T-helper 22 cell (primary cell): ENCODE results near the gene DOCK1.
"Not testable (repeated sequence)": the region's sequence is repeated elsewhere in the genome, so short reads cannot be mapped to it uniquely, and the experiment has no call there.

Experiments
- DNase-seq: peaks from one replicate; pipeline ENCODE4 v3.0.0-alpha.2; 2020; ENCODE audit warnings: low read depth

DOCK1 gene

GRCh38 chr10:126926568-126926967 is 21.3 kb downstream of the DOCK1 start:
- no peak for DNase-seq

- no peak for DNase-seq
Measured at GRCh38 chr10:126927799-126928198, 22.6 kb downstream of the DOCK1 start.

GRCh38 chr10:126928274-126928673 is 23.0 kb downstream of the DOCK1 start:
- DNase-seq: no peak

- DNase-seq: no peak
Measured at GRCh38 chr10:126929391-126929790, 24.2 kb downstream of the DOCK1 start.

GRCh38 chr10:126930131-126930882 is 25.1 kb downstream of the DOCK1 start:
- no peak for DNase-seq

GRCh38 chr10:126930883-126931503 is 25.8 kb downstream of the DOCK1 start:
- no peak for DNase-seq

GRCh38 chr10:126931544-126931943 is 26.3 kb downstream of the DOCK1 start:
- DNase-seq: no peak

- DNase-seq: no peak
Measured at GRCh38 chr10:126932516-126932915, 27.3 kb downstream of the DOCK1 start.

GRCh38 chr10:126933116-126933515 is 27.9 kb downstream of the DOCK1 start:
- DNase-seq: no peak

- no peak for DNase-seq
Measured at GRCh38 chr10:126935263-126935946, 30.2 kb downstream of the DOCK1 start.

GRCh38 chr10:126937026-126937425 is 31.8 kb downstream of the DOCK1 start:
- no peak for DNase-seq

GRCh38 chr10:126938121-126938520 is 32.9 kb downstream of the DOCK1 start:
- not testable (repeated sequence) for DNase-seq

GRCh38 chr10:126939706-126940105 is 34.5 kb downstream of the DOCK1 start:
- no peak for DNase-seq

GRCh38 chr10:126940670-126941310 is 35.6 kb downstream of the DOCK1 start:
- no peak for DNase-seq

GRCh38 chr10:126944191-126944590 is 39.0 kb downstream of the DOCK1 start:
- no peak for DNase-seq

GRCh38 chr10:126945351-126946030 is 40.3 kb downstream of the DOCK1 start:
- DNase-seq: no peak

GRCh38 chr10:126946746-126947145 is 41.5 kb downstream of the DOCK1 start:
- DNase-seq: no peak

- no peak for DNase-seq
Measured at GRCh38 chr10:126948355-126949160, 43.3 kb downstream of the DOCK1 start.

GRCh38 chr10:126949161-126949503 is 43.9 kb downstream of the DOCK1 start:
- DNase-seq: no peak

GRCh38 chr10:126950401-126951105 is 45.3 kb downstream of the DOCK1 start:
- no peak for DNase-seq

- DNase-seq: no peak
Measured at GRCh38 chr10:126953886-126954285, 48.7 kb downstream of the DOCK1 start.
